Measurements from ENCODE around the gene THRB.

- TF ChIP-seq POLR2A (IDR thresholded peaks at IDR 0.05) (no peak), CTCF (IDR thresholded peaks at IDR 0.05 in 8 of 11, conservative IDR thresholded peaks at IDR 0.05 in 3 of 11) (peak in 1 of 11 experiments; percentile 12), POLR2AphosphoS5 (IDR thresholded peaks at IDR 0.05) (no peak)
Observed at GRCh38 chr3:24359645-24360462, 134.8 kb downstream of the THRB start.
